Peyer's patch (tissue), 4 donors: ENCODE results near the gene AKR1C4.

ENCODE experiments used
- POLR2A ChIP-seq, 2 donors: fragments of 450-650 bp; IDR thresholded peaks; one replicate each; pipeline ENCODE4 v1.5.1; 2017; ENCODE audit warnings: antibody characterized with exemption in 2 of 2, mild to moderate bottlenecking in 2 of 2, moderate library complexity in 2 of 2
- TF ChIP-seq, protein P1 (sequence below), 6 experiments: fragments of 450-650 bp in 4 of 6; fragments of 200-600 bp in 2 of 6; sonication (generic) in 1 of 6; IDR thresholded peaks; one replicate each; pipeline ENCODE4 v1.5.1; 2017 to 2019; ENCODE audit warnings: antibody characterized with exemption in 6 of 6, mild to moderate bottlenecking in 3 of 6, moderate library complexity in 1 of 6

DNA sequence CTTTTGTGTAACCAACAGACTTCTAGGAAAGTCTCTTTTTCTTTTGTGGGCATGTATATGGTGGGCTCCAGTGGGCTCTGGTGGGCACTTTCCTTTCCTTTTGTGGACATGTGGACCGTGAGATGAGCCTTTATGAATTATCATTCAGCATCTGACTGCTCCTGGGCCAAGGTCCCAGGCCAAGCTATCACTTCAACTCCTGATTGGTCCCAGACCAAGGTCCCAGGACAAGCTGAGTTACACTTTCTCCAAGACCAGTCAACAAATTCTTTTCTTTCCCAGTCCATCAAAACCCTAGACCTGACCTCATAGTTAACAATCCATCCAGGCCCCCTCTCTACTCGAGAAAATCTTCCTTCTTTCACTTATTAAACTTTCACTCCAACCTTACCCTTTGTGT, 12.7 kb upstream of the AKR1C4 start:
- TF ChIP-seq, protein P1, sequence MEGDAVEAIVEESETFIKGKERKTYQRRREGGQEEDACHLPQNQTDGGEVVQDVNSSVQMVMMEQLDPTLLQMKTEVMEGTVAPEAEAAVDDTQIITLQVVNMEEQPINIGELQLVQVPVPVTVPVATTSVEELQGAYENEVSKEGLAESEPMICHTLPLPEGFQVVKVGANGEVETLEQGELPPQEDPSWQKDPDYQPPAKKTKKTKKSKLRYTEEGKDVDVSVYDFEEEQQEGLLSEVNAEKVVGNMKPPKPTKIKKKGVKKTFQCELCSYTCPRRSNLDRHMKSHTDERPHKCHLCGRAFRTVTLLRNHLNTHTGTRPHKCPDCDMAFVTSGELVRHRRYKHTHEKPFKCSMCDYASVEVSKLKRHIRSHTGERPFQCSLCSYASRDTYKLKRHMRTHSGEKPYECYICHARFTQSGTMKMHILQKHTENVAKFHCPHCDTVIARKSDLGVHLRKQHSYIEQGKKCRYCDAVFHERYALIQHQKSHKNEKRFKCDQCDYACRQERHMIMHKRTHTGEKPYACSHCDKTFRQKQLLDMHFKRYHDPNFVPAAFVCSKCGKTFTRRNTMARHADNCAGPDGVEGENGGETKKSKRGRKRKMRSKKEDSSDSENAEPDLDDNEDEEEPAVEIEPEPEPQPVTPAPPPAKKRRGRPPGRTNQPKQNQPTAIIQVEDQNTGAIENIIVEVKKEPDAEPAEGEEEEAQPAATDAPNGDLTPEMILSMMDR (IDR thresholded peaks at IDR 0.05), result no peak
- TF ChIP-seq POLR2A (IDR thresholded peaks at IDR 0.05), result no peak
